Suprapubic skin (tissue), 4 donors: ENCODE measurements around the gene EIF3A. TPM values are rescaled to one million over a fixed set of nuclear protein-coding genes. Genes with fewer than 3 reads are reported as not detected.

Experiments
- DNase-seq, 2 donors: peaks; one replicate each; pipeline ENCODE4 v3.0.0-alpha.2; 2019; ENCODE audit warnings: low spot score in 2 of 2
- H3K27ac ChIP-seq: fragments of 200-600 bp; sonication (generic); one replicate; pipeline ENCODE4 v1.5.1; 2019
- H3K27me3 ChIP-seq: fragments of 200-600 bp; sonication (generic); one replicate; pipeline ENCODE4 v1.5.1; 2019
- H3K36me3 ChIP-seq: fragments of 200-600 bp; sonication (generic); one replicate; pipeline ENCODE4 v1.5.1; 2019
- H3K4me1 ChIP-seq: fragments of 200-600 bp; sonication (generic); one replicate; pipeline ENCODE4 v1.5.1; 2019
- H3K4me3 ChIP-seq: fragments of 200-600 bp; sonication (generic); one replicate; pipeline ENCODE4 v1.5.1; 2019; ENCODE audit warnings: mild to moderate bottlenecking
- H3K9me3 ChIP-seq: fragments of 200-600 bp; sonication (generic); one replicate; pipeline ENCODE4 v1.5.1; 2019
- EP300 ChIP-seq: sonication (generic); formaldehyde crosslinking; IDR thresholded peaks from one replicate; pipeline ENCODE4 v1.6.1; 2017; ENCODE audit warnings: antibody characterized with exemption
- POLR2A ChIP-seq, 2 donors: fragments of 450-650 bp; IDR thresholded peaks; one replicate each; pipeline ENCODE4 v1.6.1; 2017; ENCODE audit warnings: antibody characterized with exemption in 2 of 2, mild to moderate bottlenecking in 2 of 2, moderate library complexity in 2 of 2
- POLR2AphosphoS5 ChIP-seq, 3 donors: sonication (generic); formaldehyde crosslinking; IDR thresholded peaks; one replicate each; pipeline ENCODE4 v1.6.1; 2017; ENCODE audit warnings: antibody characterized with exemption in 3 of 3
- WGBS: methylation state at CpG from one replicate; pipeline ENCODE4 v1.1.5; 2018; 5-methylcytosine and 5-hydroxymethylcytosine counted together
- total RNA-seq, 4 donors: library from RNA; depleted of rRNA; stranded (reverse); fragments of >200 nt; gene quantifications; one replicate each; pipeline ENCODE4 v1.1.0, GENCODE V29; 2016
- TF ChIP-seq, protein P1 (sequence below), 2 donors: fragments of 200-600 bp in 1 of 2; fragments of 450-650 bp in 1 of 2; sonication (generic) in 1 of 2; IDR thresholded peaks; one replicate each; pipeline ENCODE4 v1.5.1; 2016 to 2019; ENCODE audit warnings: antibody characterized with exemption in 2 of 2, mild to moderate bottlenecking in 1 of 2, moderate library complexity in 1 of 2

EIF3A gene
- total RNA-seq, 4 donors from 2014 or later, result 116 to 148 (median 123) TPM

DNA sequence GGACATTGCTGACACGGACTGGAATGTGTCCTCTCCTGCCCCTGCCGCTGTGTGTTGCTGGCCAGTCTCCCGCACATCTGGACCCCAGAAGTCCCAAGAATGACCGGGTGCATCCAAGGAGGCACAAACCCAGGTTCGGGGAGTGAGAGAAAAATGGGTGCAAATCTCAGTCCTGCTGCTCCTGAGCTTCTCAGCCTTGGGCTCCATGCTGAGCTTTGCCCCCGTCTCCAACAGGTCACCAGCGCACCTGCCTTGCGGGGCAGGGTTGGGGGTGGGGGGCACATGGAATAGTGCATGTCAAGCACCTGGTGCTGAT is 57.1 kb downstream of the EIF3A start:
- H3K27ac ChIP-seq, result peak overlapping the region; percentile 14
- H3K4me3 ChIP-seq, result no peak overlapping the region
- H3K27me3 ChIP-seq, result no peaks in the 10 kb centered on the region
- no peaks in the 10 kb centered on the region for H3K36me3 ChIP-seq
- WGBS, result 63% methylated on average over 8 of the region's 8 CpGs
- H3K4me1 ChIP-seq, result peaks cover 27% of the 10 kb centered on the region
- no peak for DNase-seq
- no peaks in the 10 kb centered on the region for H3K9me3 ChIP-seq
- TF ChIP-seq POLR2A (IDR thresholded peaks at IDR 0.05) (no peak), EP300 (no peak)

DNA sequence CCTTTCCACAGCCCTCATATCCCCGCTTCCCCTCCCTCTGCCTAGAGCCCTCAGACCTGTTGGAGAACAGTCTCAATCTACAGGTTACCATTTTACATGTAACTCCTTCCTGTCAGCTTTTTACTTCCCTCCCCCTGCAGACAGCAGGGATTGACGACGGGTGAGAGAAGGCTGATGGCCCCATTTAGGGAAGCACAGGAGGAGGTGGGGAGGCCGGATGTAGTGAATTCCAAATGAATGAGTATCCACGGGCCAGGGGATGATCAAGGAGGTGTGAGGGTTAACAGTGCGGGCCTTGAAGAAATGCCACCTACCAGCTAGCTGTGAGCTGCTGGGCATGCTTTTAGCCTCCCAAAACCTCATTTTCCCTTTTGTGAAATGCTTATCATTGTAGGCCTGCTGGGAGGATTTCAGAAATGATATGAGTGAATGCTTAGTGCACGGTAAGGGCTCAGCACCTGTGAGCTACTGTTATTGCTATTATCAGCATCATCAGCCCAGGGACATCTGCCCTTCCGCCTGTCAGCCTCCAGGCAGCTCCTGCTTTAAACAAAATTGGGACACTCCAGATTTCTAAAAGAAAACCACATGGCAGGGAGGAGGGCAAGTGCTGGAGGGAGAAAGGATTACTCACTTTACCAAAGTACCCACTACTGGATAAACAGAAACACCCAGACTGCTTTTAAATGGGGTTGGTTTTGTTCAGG is 57.6 kb downstream of the EIF3A start:
- no peaks in the 10 kb centered on the region for H3K36me3 ChIP-seq
- H3K4me3 ChIP-seq, result no peak overlapping the region
- no peak overlapping the region for H3K27ac ChIP-seq
- H3K27me3 ChIP-seq, result no peaks in the 10 kb centered on the region
- no peak for DNase-seq
- no peak for TF ChIP-seq EP300
- TF ChIP-seq POLR2A (IDR thresholded peaks at IDR 0.05), result no peak
- TF ChIP-seq POLR2AphosphoS5 (IDR thresholded peaks at IDR 0.05), result no peak
- TF ChIP-seq, protein P1, sequence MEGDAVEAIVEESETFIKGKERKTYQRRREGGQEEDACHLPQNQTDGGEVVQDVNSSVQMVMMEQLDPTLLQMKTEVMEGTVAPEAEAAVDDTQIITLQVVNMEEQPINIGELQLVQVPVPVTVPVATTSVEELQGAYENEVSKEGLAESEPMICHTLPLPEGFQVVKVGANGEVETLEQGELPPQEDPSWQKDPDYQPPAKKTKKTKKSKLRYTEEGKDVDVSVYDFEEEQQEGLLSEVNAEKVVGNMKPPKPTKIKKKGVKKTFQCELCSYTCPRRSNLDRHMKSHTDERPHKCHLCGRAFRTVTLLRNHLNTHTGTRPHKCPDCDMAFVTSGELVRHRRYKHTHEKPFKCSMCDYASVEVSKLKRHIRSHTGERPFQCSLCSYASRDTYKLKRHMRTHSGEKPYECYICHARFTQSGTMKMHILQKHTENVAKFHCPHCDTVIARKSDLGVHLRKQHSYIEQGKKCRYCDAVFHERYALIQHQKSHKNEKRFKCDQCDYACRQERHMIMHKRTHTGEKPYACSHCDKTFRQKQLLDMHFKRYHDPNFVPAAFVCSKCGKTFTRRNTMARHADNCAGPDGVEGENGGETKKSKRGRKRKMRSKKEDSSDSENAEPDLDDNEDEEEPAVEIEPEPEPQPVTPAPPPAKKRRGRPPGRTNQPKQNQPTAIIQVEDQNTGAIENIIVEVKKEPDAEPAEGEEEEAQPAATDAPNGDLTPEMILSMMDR (IDR thresholded peaks at IDR 0.05), result no peak
- H3K4me1 ChIP-seq, result peaks cover 27% of the 10 kb centered on the region
- H3K9me3 ChIP-seq, result no peaks in the 10 kb centered on the region
- 65% methylated on average over 8 of the region's 8 CpGs for WGBS

DNA sequence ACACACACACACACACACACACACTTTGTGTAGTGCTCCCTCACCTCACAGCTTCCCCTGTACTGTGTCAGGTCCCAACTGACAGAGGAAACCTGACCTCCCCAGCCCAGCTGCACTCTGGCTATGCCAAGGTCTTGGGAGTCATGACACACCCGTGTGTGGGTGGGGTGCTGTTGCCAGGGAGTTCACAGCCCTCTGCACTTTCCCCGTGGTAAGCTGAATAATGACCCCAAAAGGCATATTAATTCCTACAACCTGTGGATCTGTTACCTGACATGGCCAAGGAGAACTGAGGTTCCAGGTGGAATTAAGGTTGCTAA is 60.0 kb downstream of the EIF3A start:
- WGBS, result 28% methylated on average over 2 of the region's 2 CpGs
- no peak overlapping the region for H3K4me3 ChIP-seq
- H3K4me1 ChIP-seq, result peaks cover 23% of the 10 kb centered on the region
- no peaks in the 10 kb centered on the region for H3K9me3 ChIP-seq
- no peak overlapping the region for H3K27ac ChIP-seq
- TF ChIP-seq EP300, result no peak
- TF ChIP-seq POLR2A (IDR thresholded peaks at IDR 0.05), result no peak
- TF ChIP-seq, protein P1 (IDR thresholded peaks at IDR 0.05), result no peak
- no peak for TF ChIP-seq POLR2AphosphoS5 (IDR thresholded peaks at IDR 0.05)
- DNase-seq, result no peak
- no peaks in the 10 kb centered on the region for H3K27me3 ChIP-seq
- no peaks in the 10 kb centered on the region for H3K36me3 ChIP-seq

DNA sequence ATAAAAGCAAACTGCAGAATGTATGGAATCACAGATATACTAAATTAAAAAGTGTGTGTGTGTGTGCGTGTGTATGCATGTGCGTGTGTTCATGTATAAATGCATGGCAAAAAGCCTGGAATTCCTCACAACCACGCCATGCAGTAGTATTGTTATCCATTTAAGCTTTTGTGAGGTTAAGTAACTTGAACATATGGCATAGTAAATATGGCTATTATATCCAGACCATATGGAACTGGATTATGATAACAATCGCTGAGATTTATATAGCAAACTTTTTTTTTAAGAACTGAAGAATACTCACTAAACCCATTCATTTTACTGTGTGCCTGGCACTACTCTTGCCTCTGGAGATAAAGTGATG is 73.4 kb downstream of the EIF3A start:
- no peaks in the 10 kb centered on the region for H3K36me3 ChIP-seq
- H3K27me3 ChIP-seq, result peaks cover 4% of the 10 kb centered on the region
- TF ChIP-seq POLR2AphosphoS5 (IDR thresholded peaks at IDR 0.05) (no peak), POLR2A (IDR thresholded peaks at IDR 0.05) (no peak), EP300 (no peak)
- TF ChIP-seq, protein P1 (IDR thresholded peaks at IDR 0.05), result no peak
- 38% methylated on average over 4 of the region's 4 CpGs for WGBS
- peaks cover 16% of the 10 kb centered on the region for H3K4me1 ChIP-seq
- no peaks in the 10 kb centered on the region for H3K9me3 ChIP-seq
- H3K4me3 ChIP-seq, result no peak overlapping the region
- DNase-seq, result no peak
- no peak overlapping the region for H3K27ac ChIP-seq

DNA sequence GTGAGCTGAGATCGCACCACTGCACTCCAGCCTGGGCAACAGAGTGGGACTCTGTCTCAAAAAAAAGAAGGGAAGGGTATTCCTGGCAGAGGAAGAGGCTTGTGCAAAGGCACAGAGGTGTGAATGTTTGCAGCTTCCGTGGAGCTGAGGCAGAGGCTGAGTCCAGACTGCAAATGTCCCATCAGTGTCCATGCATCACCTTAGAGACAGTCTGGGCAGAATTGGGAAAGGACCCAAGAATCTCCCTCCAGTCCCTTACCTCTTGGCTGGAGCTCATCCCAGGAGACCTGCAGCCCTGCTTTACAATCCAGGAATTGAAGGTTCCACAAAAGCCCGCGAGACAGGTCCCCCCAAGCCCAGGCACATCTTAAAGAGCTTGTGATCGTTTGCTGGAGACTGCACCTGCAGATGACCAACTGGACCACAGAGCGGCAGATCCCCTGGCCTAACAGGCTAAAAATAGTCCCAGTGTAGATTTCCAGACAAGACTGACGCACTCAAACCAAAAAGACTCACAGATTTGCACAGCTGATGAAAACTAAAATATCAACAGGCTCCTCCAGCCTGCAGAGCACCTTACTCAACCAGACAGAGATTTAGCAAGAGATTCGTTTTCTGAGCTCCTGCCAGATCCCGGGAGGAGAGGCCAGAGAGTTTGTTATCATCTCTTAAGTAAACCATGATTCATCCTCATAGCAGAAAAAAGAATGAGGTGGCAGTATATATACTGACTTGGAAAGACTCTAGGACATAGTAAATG is 74.0 kb downstream of the EIF3A start:
- H3K27ac ChIP-seq, result no peak overlapping the region
- peaks cover 16% of the 10 kb centered on the region for H3K4me1 ChIP-seq
- H3K9me3 ChIP-seq, result no peaks in the 10 kb centered on the region
- 40% methylated on average over 9 of the region's 9 CpGs for WGBS
- no peaks in the 10 kb centered on the region for H3K36me3 ChIP-seq
- TF ChIP-seq, protein P1 (IDR thresholded peaks at IDR 0.05), result no peak
- TF ChIP-seq EP300 (no peak), POLR2AphosphoS5 (IDR thresholded peaks at IDR 0.05) (no peak), POLR2A (IDR thresholded peaks at IDR 0.05) (no peak)
- DNase-seq, result peak; percentile 55 to 85
- H3K4me3 ChIP-seq, result no peak overlapping the region
- peaks cover 4% of the 10 kb centered on the region for H3K27me3 ChIP-seq
